ENCODE measurements around the gene MDN1. TPM values are rescaled to one million over a fixed set of nuclear protein-coding genes. Genes with fewer than 3 reads are reported as not detected.

The MDN1 gene
- total RNA-seq, 4 donors from 2014 or later, result 13.1 to 44.6 (median 20.8) TPM

DNA sequence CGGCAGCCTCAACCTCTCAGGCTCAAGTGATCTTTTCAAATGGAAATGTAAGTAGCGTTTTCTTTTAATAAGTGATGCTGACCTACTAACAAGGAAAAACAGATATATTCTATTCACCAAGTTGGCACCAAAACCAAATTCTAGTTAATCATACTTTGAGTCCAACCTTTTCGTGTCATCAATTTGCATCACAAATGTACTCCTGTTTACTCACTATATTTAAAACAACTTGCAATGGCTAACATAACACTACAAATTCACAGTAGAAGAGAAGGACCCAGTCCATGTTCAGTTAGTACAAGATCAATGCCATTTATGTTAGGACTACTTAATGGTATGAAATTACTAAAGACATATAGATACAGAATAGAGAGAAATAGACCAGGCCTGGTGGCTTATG, 50.0 kb downstream of the MDN1 start:
- H3K36me3 ChIP-seq, result peaks cover 4 to 100% (median 13%) of the 10 kb centered on the region in 3 donors
- no peak for DNase-seq
- intact Hi-C loops (cut with DNase I), result no loop called here

DNA sequence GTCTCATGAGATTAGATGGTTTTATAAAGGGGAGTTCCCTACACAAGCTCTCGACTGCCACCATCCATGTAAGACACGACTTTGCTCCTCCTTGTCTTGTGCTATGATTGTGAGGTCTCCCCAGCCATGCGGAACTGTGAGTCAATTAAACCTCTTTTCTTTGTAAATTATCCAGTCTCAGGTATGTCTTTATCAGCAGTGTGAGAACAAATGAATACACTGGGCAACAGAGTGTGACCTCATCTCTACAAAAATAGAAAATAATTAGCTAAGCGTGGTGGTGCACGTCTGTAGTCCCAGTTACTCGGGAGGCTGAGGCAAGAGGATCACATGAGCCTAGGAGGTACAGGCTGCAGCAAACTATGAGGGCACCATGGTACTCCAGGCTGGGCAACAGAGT, 51.3 kb downstream of the MDN1 start:
- DNase-seq, result no peak
- H3K4me3 ChIP-seq, result no peak overlapping the region
- peaks cover 4 to 99% (median 13%) of the 10 kb centered on the region in 3 donors for H3K36me3 ChIP-seq
- WGBS, 2 donors, result 74 to 79% methylated on average over 5 to 6 of the region's 6 CpGs
- intact Hi-C loops (cut with DNase I), result no loop called here
- H3K4me1 ChIP-seq, result no peaks in the 10 kb centered on the region
- no peaks in the 10 kb centered on the region for H3K9me3 ChIP-seq
- TF ChIP-seq POLR2A (IDR thresholded peaks at IDR 0.05) (no peak), CTCF (IDR thresholded peaks at IDR 0.05) (no peak)
- H3K27ac ChIP-seq, result no peak overlapping the region
- H3K27me3 ChIP-seq, result no peaks in the 10 kb centered on the region

More for the DNA sequence above, 50.0 kb downstream of the MDN1 start:
- H3K9me3 ChIP-seq, result no peaks in the 10 kb centered on the region
- no peaks in the 10 kb centered on the region for H3K4me1 ChIP-seq
- TF ChIP-seq CTCF (IDR thresholded peaks at IDR 0.05) (no peak), POLR2A (IDR thresholded peaks at IDR 0.05) (no peak)
- H3K27ac ChIP-seq, result no peak overlapping the region
- H3K4me3 ChIP-seq, result no peak overlapping the region
- no peaks in the 10 kb centered on the region for H3K27me3 ChIP-seq
- 89 to 98% methylated on average over 3 of the region's 3 CpGs for WGBS, 2 donors

- 67 to 68% methylated on average over 2 of the region's 2 CpGs for WGBS, 2 donors
- intact Hi-C loops (cut with DNase I), result no loop called here
- Histone ChIP-seq H3K36me3 (peaks cover 0 to 92% (median 12%) of the 10 kb centered on the region in 3 donors), H3K4me1 (no peaks in the 10 kb centered on the region), H3K4me3 (no peak overlapping the region), H3K9me3 (no peaks in the 10 kb centered on the region), H3K27ac (no peak overlapping the region), H3K27me3 (no peaks in the 10 kb centered on the region)
- TF ChIP-seq POLR2A (IDR thresholded peaks at IDR 0.05) (no peak), CTCF (IDR thresholded peaks at IDR 0.05) (no peak)
- no peak for DNase-seq
Measured at GRCh38 chr6:89763550-89763949, 56.0 kb downstream of the MDN1 start.

GRCh38 chr6:89758830-89759229, 60.8 kb downstream of the MDN1 start:
- 74 to 100% methylated on average over 1 of the region's 1 CpG for WGBS, 2 donors
- no peaks in the 10 kb centered on the region for H3K4me1 ChIP-seq
- TF ChIP-seq POLR2A (IDR thresholded peaks at IDR 0.05), result no peak
- no peak for TF ChIP-seq CTCF (IDR thresholded peaks at IDR 0.05)
- intact Hi-C loops (cut with DNase I), result no loop called here
- no peak overlapping the region for H3K4me3 ChIP-seq
- no peaks in the 10 kb centered on the region for H3K9me3 ChIP-seq
- H3K36me3 ChIP-seq, result peaks cover 0 to 92% (median 24%) of the 10 kb centered on the region in 3 donors
- DNase-seq, result no peak
- H3K27me3 ChIP-seq, result no peaks in the 10 kb centered on the region
- no peak overlapping the region for H3K27ac ChIP-seq

- peaks cover 9 to 100% (median 17%) of the 10 kb centered on the region in 3 donors for H3K36me3 ChIP-seq
- H3K4me1 ChIP-seq, result peaks cover 0 to 4% (median 0%) of the 10 kb centered on the region in 3 donors
- no peak for DNase-seq
- no peaks in the 10 kb centered on the region for H3K27me3 ChIP-seq
- TF ChIP-seq CTCF (IDR thresholded peaks at IDR 0.05) (no peak), POLR2A (IDR thresholded peaks at IDR 0.05) (no peak)
- WGBS, 2 donors, result 88 to 98% methylated on average over 5 of the region's 5 CpGs
- H3K9me3 ChIP-seq, result no peaks in the 10 kb centered on the region
- no peak overlapping the region for H3K4me3 ChIP-seq
- no peak overlapping the region for H3K27ac ChIP-seq
- intact Hi-C loops (cut with DNase I), result no loop called here
Measured at GRCh38 chr6:89750338-89750737, 69.3 kb downstream of the MDN1 start.
